GM04503 (cell line): ENCODE data around the gene MAML2.

Source experiments
- DNase-seq: peaks from one replicate; pipeline ENCODE4 v3.0.0-alpha.2; 2012; ENCODE audit warnings: low read depth

MAML2 gene

GRCh38 chr11:96207459-96208449, 135.2 kb downstream of the MAML2 start:
- DNase-seq = no peak

GRCh38 chr11:96206955-96207354, 136.0 kb downstream of the MAML2 start:
- DNase-seq = no peak

- DNase-seq = no peak
Observed at GRCh38 chr11:96205460-96205809, 137.6 kb downstream of the MAML2 start.

GRCh38 chr11:96204721-96205459, 138.1 kb downstream of the MAML2 start:
- DNase-seq = no peak

GRCh38 chr11:96204366-96204659, 138.7 kb downstream of the MAML2 start:
- DNase-seq = no peak

GRCh38 chr11:96203567-96204365, 139.2 kb downstream of the MAML2 start:
- DNase-seq = no peak

- DNase-seq = peak; percentile 96
Observed at GRCh38 chr11:96200243-96200642, 142.8 kb downstream of the MAML2 start.

- no peak for DNase-seq
Observed at GRCh38 chr11:96199563-96200025, 143.4 kb downstream of the MAML2 start.

- DNase-seq = no peak
Observed at GRCh38 chr11:96197801-96198701, 144.9 kb downstream of the MAML2 start.

- DNase-seq = no peak
Observed at GRCh38 chr11:96197103-96197502, 145.9 kb downstream of the MAML2 start.

- DNase-seq = no peak
Observed at GRCh38 chr11:96196181-96196662, 146.8 kb downstream of the MAML2 start.

GRCh38 chr11:96195671-96196070, 147.3 kb downstream of the MAML2 start:
- no peak for DNase-seq

GRCh38 chr11:96194581-96195374, 148.2 kb downstream of the MAML2 start:
- DNase-seq = no peak

- DNase-seq = no peak
Observed at GRCh38 chr11:96193745-96194443, 149.1 kb downstream of the MAML2 start.

GRCh38 chr11:96191752-96192151, 151.2 kb downstream of the MAML2 start:
- DNase-seq = no peak

- no peak for DNase-seq
Observed at GRCh38 chr11:96189351-96189750, 153.6 kb downstream of the MAML2 start.

- DNase-seq = no peak
Observed at GRCh38 chr11:96188243-96189006, 154.6 kb downstream of the MAML2 start.

GRCh38 chr11:96187822-96188221, 155.2 kb downstream of the MAML2 start:
- DNase-seq = peak; percentile 65

GRCh38 chr11:96186806-96187205, 156.2 kb downstream of the MAML2 start:
- no peak for DNase-seq
